Prostate gland (tissue), 2 donors: ENCODE results near the gene DNAJC30.

Experiments used
- POLR2AphosphoS5 ChIP-seq: sonication (generic); formaldehyde crosslinking; IDR thresholded peaks from one replicate; pipeline ENCODE4 v1.6.1; 2017; ENCODE audit warnings: antibody characterized with exemption
- TF ChIP-seq, protein P1 (sequence below), 4 experiments: fragments of 200-600 bp in 2 of 4; fragments of 450-650 bp in 2 of 4; sonication (generic) in 2 of 4; IDR thresholded peaks; 1 replicate in 3 of 4; 2 replicates in 1 of 4; pipeline ENCODE4 v1.5.1; 2016 to 2019; ENCODE audit warnings: antibody characterized with exemption in 4 of 4, mild to moderate bottlenecking in 2 of 4, moderate library complexity in 2 of 4

DNA sequence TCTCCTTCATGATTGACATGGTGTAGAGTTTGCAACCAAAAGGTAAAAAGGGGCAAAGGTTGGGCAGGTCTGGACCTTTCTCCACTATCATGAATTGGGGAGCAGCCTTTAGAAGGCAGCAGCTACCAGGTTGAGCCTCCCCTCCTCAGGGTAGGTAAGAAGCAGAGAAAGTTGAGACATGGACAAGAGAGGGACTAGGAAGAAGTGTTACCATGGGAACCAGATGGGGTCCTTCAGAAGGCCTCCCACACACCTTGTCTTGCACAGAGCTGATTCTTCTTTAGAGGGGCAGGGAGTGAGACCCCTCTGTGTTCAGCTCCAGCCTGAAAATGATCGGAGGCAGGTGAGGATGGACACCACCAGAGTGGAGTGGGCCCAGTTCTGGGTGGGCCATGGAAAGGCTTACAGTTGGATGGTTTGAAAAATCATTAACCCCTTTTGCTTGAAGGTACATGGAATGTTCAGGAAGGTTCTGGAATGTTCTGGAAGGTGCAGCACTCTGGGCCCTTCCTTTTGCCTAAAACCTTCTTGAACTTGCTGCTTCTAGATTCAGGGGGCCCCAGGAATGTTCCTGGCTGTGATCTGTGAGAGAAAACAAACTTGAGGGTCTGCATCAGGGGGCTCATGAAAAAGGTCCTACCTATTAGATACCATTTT lies 8.7 kb downstream of the DNAJC30 start:
- TF ChIP-seq, protein P1, sequence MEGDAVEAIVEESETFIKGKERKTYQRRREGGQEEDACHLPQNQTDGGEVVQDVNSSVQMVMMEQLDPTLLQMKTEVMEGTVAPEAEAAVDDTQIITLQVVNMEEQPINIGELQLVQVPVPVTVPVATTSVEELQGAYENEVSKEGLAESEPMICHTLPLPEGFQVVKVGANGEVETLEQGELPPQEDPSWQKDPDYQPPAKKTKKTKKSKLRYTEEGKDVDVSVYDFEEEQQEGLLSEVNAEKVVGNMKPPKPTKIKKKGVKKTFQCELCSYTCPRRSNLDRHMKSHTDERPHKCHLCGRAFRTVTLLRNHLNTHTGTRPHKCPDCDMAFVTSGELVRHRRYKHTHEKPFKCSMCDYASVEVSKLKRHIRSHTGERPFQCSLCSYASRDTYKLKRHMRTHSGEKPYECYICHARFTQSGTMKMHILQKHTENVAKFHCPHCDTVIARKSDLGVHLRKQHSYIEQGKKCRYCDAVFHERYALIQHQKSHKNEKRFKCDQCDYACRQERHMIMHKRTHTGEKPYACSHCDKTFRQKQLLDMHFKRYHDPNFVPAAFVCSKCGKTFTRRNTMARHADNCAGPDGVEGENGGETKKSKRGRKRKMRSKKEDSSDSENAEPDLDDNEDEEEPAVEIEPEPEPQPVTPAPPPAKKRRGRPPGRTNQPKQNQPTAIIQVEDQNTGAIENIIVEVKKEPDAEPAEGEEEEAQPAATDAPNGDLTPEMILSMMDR (IDR thresholded peaks at IDR 0.05), result no peak
- no peak for TF ChIP-seq POLR2AphosphoS5
